ENCODE measurements around the gene SLFN11.
"Not testable (repeated sequence)": the region's sequence is repeated elsewhere in the genome, so short reads cannot be mapped to it uniquely, and the experiment has no call there.

SLFN11 gene

GRCh38 chr17:35350493-35350892 is 22.9 kb downstream of the SLFN11 start:
- DNase-seq, result no peak

GRCh38 chr17:35345926-35346771 is 27.3 kb downstream of the SLFN11 start:
- DNase-seq, result no peak

- DNase-seq, result no peak
Observed at GRCh38 chr17:35345445-35345925, 27.9 kb downstream of the SLFN11 start.

- DNase-seq, result no peak
Observed at GRCh38 chr17:35344262-35344661, 29.2 kb downstream of the SLFN11 start.

- DNase-seq, result no peak
Observed at GRCh38 chr17:35342276-35342675, 31.1 kb downstream of the SLFN11 start.

- no peak for DNase-seq
Observed at GRCh38 chr17:35341411-35341992, 31.9 kb downstream of the SLFN11 start.

- no peak for DNase-seq
Observed at GRCh38 chr17:35338230-35338629, 35.2 kb downstream of the SLFN11 start.

- no peak for DNase-seq
Observed at GRCh38 chr17:35337364-35337763, 36.1 kb downstream of the SLFN11 start.

- DNase-seq, result not testable (repeated sequence)
Observed at GRCh38 chr17:35333578-35333977, 39.8 kb downstream of the SLFN11 start.

- DNase-seq, result no peak
Observed at GRCh38 chr17:35322749-35323148, 50.7 kb downstream of the SLFN11 start.

GRCh38 chr17:35315971-35316370 is 57.5 kb downstream of the SLFN11 start:
- no peak for DNase-seq

- no peak for DNase-seq
Observed at GRCh38 chr17:35315283-35315682, 58.1 kb downstream of the SLFN11 start.

GRCh38 chr17:35314415-35315216 is 58.8 kb downstream of the SLFN11 start:
- no peak for DNase-seq

GRCh38 chr17:35313875-35314409 is 59.5 kb downstream of the SLFN11 start:
- no peak for DNase-seq

GRCh38 chr17:35312790-35313711 is 60.4 kb downstream of the SLFN11 start:
- peak; percentile 46 for DNase-seq

GRCh38 chr17:35312346-35312745 is 61.1 kb downstream of the SLFN11 start:
- DNase-seq, result no peak

- not testable (repeated sequence) for DNase-seq
Observed at GRCh38 chr17:35309345-35309744, 64.1 kb downstream of the SLFN11 start.

All from NCI-H2029 treated with DMSO at 0.1 percent for 48 hours (cell line).